ENCODE results near the gene FAIM2. TPM values are rescaled to one million over a fixed set of nuclear protein-coding genes. Genes with fewer than 3 reads are reported as not detected.

Gene FAIM2
- total RNA-seq, 4 donors from 2014 or later, result 0.13 to 1.1 TPM; not detected in 2

- intact Hi-C loops (cut with DNase I; ENCODE audit: low total_unique reads), result no loop called here
- in situ Hi-C loops (cut with MboI; ENCODE audit: low sequenced_read_pairs in 4 of 4), result no loop called here
- H3K36me3 ChIP-seq, result no peaks in the 10 kb centered on the region
- DNase-seq (no peak), ATAC-seq (no peak)
- H3K9me3 ChIP-seq, result no peaks in the 10 kb centered on the region
- H3K4me1 ChIP-seq, result no peaks in the 10 kb centered on the region
- TF ChIP-seq CTCF (IDR thresholded peaks at IDR 0.05 in 4 of 5, conservative IDR thresholded peaks at IDR 0.05 in 1 of 5) (no peak), POLR2A (IDR thresholded peaks at IDR 0.05) (no peak)
- H3K4me3 ChIP-seq, result no peak overlapping the region
- H3K27ac ChIP-seq, result no peak overlapping the region
- peaks cover 4 to 14% (median 5%) of the 10 kb centered on the region in 3 donors for H3K27me3 ChIP-seq
These were observed 5.7 kb upstream of the FAIM2 start for GRCh38 chr12:49909356-49909755.

GRCh38 chr12:49907352-49907751 is 3.7 kb upstream of the FAIM2 start:
- Histone ChIP-seq H3K36me3 (no peaks in the 10 kb centered on the region), H3K9me3 (no peaks in the 10 kb centered on the region), H3K27me3 (peaks cover 17 to 21% (median 18%) of the 10 kb centered on the region in 3 donors), H3K4me1 (no peaks in the 10 kb centered on the region), H3K27ac (no peak overlapping the region), H3K4me3 (no peak overlapping the region)
- no peak for TF ChIP-seq CTCF (IDR thresholded peaks at IDR 0.05 in 4 of 5, conservative IDR thresholded peaks at IDR 0.05 in 1 of 5)
- TF ChIP-seq POLR2A (IDR thresholded peaks at IDR 0.05), result no peak
- no peak for ATAC-seq
- DNase-seq, result no peak
- intact Hi-C loops (cut with DNase I; ENCODE audit: low total_unique reads) (no loop called here), in situ Hi-C loops (cut with MboI; ENCODE audit: low sequenced_read_pairs in 4 of 4) (no loop called here)

DNA sequence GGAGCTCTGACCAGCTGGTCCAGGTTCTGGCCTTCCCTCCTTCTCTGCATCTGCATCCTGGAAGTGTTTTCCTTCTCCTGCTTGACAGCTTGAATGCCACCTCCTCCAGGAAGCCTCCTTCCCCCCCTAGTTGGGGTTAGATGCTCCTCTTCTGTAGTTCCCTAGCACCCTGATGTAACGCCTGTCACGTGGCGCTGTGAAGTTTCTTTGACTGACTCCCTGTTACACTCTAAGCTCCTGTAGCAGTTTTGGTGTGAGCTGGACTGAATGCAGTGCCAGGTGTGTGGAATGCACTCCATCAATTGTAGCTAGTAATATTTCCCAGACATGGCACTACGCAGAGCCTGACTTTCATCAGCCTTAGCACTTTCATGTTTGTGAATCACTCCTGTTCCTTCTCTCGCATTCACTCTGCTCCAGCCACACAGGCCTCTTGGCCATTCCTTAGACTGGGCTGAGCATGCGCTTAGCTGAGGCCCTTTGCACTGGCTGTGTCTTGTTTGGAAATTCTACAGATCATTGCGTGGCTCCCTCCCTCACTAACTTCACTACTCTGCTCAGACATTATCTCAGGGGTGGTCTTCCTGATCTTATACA is 2.1 kb upstream of the FAIM2 start:
- intact Hi-C loops (cut with DNase I; ENCODE audit: low total_unique reads) (no loop called here), in situ Hi-C loops (cut with MboI; ENCODE audit: low sequenced_read_pairs in 4 of 4) (no loop called here)
- H3K9me3 ChIP-seq, result no peaks in the 10 kb centered on the region
- ATAC-seq (no peak), DNase-seq (no peak)
- no peaks in the 10 kb centered on the region for H3K36me3 ChIP-seq
- no peak overlapping the region for H3K4me3 ChIP-seq
- no peak overlapping the region for H3K27ac ChIP-seq
- H3K27me3 ChIP-seq, result peaks cover 18 to 21% (median 20%) of the 10 kb centered on the region in 3 donors
- TF ChIP-seq POLR2A (IDR thresholded peaks at IDR 0.05), result no peak
- no peak for TF ChIP-seq CTCF (IDR thresholded peaks at IDR 0.05 in 4 of 5, conservative IDR thresholded peaks at IDR 0.05 in 1 of 5)
- H3K4me1 ChIP-seq, result no peaks in the 10 kb centered on the region

GRCh38 chr12:49904601-49905000 is 901 bp upstream of the FAIM2 start:
- Histone ChIP-seq H3K9me3 (no peaks in the 10 kb centered on the region), H3K4me3 (no peak overlapping the region), H3K36me3 (no peaks in the 10 kb centered on the region), H3K4me1 (no peaks in the 10 kb centered on the region), H3K27me3 (peaks cover 18 to 21% (median 20%) of the 10 kb centered on the region in 3 donors), H3K27ac (no peak overlapping the region)
- no peak for ATAC-seq
- no peak for DNase-seq
- intact Hi-C loops (cut with DNase I; ENCODE audit: low total_unique reads), result no loop called here
- TF ChIP-seq CTCF (IDR thresholded peaks at IDR 0.05 in 4 of 5, conservative IDR thresholded peaks at IDR 0.05 in 1 of 5) (no peak), POLR2A (IDR thresholded peaks at IDR 0.05) (no peak)
- in situ Hi-C loops (cut with MboI; ENCODE audit: low sequenced_read_pairs in 4 of 4), result no loop called here

DNA sequence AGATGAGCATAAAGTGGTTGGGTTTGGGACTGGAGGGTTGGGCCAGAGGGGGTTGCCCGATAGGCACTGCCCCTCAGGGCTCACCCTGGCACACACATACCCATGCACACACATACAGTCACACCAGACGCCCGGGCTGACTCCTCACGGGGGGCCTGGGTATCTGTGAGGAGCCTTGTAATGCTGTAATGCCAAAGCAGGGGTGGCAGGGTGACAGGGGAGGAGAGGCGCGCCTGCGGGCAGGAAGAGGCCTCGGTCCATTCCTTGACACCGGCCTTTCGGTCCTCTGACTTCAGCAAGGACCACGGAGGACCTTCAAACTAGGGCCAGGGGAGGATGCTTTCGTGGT is 375 bp downstream of the FAIM2 start:
- Histone ChIP-seq H3K4me3 (peak overlapping the region in 1 of 4 donors; percentile 36), H3K9me3 (no peaks in the 10 kb centered on the region), H3K27me3 (peaks cover 18 to 21% (median 20%) of the 10 kb centered on the region in 3 donors), H3K27ac (no peak overlapping the region), H3K36me3 (no peaks in the 10 kb centered on the region), H3K4me1 (no peaks in the 10 kb centered on the region)
- no peak for TF ChIP-seq CTCF (IDR thresholded peaks at IDR 0.05 in 4 of 5, conservative IDR thresholded peaks at IDR 0.05 in 1 of 5)
- TF ChIP-seq POLR2A (IDR thresholded peaks at IDR 0.05), result no peak
- in situ Hi-C loops (cut with MboI; ENCODE audit: low sequenced_read_pairs in 4 of 4) (no loop called here), intact Hi-C loops (cut with DNase I; ENCODE audit: low total_unique reads) (no loop called here)
- DNase-seq (no peak), ATAC-seq (no peak)
